T-helper 1 cell treated with Interleukin-12 subunit alpha and Interleukin-12 subunit beta and Interleukin-4 antibody, amounts not matched to agents 30 μg/mL and 1 μg/mL, for 36 hours (primary cell): ENCODE measurements around the gene DBH.

ENCODE experiments used
- H3K27ac Mint-ChIP-seq: one replicate; pipeline ENCODE4 v1.8.0; 2021; ENCODE audit warnings: mild to moderate bottlenecking, mixed read lengths
- H3K27me3 Mint-ChIP-seq: one replicate; pipeline ENCODE4 v1.8.0; 2021; ENCODE audit warnings: low read depth, mixed read lengths
- H3K36me3 Mint-ChIP-seq: one replicate; pipeline ENCODE4 v1.8.0; 2021; ENCODE audit warnings: low read depth, mixed read lengths
- H3K4me1 Mint-ChIP-seq: one replicate; pipeline ENCODE4 v1.8.0; 2021; ENCODE audit warnings: low read depth, mixed read lengths
- H3K4me3 Mint-ChIP-seq: one replicate; pipeline ENCODE4 v1.8.0; 2021; ENCODE audit warnings: mild to moderate bottlenecking, moderate library complexity, mixed read lengths
- H3K9me3 Mint-ChIP-seq: one replicate; pipeline ENCODE4 v1.8.0; 2021; ENCODE audit warnings: mixed read lengths

DBH gene

GRCh38 chr9:133640160-133640559 is 4.0 kb downstream of the DBH start:
- H3K4me1 Mint-ChIP-seq = no peaks in the 10 kb centered on the region
- H3K4me3 Mint-ChIP-seq = no peak overlapping the region
- H3K9me3 Mint-ChIP-seq = no peaks in the 10 kb centered on the region
- H3K36me3 Mint-ChIP-seq = no peaks in the 10 kb centered on the region
- no peak overlapping the region for H3K27ac Mint-ChIP-seq
- H3K27me3 Mint-ChIP-seq = no peaks in the 10 kb centered on the region

- Mint-ChIP-seq H3K27ac (no peak overlapping the region), H3K9me3 (no peaks in the 10 kb centered on the region), H3K27me3 (no peaks in the 10 kb centered on the region), H3K4me3 (no peak overlapping the region), H3K36me3 (no peaks in the 10 kb centered on the region), H3K4me1 (no peaks in the 10 kb centered on the region)
These were observed 4.6 kb downstream of the DBH start for GRCh38 chr9:133640580-133641395.

GRCh38 chr9:133641396-133641655 is 5.2 kb downstream of the DBH start:
- H3K27me3 Mint-ChIP-seq = no peaks in the 10 kb centered on the region

GRCh38 chr9:133641861-133642595 is 5.9 kb downstream of the DBH start:
- no peak overlapping the region for H3K4me3 Mint-ChIP-seq
- H3K4me1 Mint-ChIP-seq = no peaks in the 10 kb centered on the region
- H3K27me3 Mint-ChIP-seq = no peaks in the 10 kb centered on the region
- no peak overlapping the region for H3K27ac Mint-ChIP-seq
- no peaks in the 10 kb centered on the region for H3K9me3 Mint-ChIP-seq
- no peaks in the 10 kb centered on the region for H3K36me3 Mint-ChIP-seq

More at GRCh38 chr9:133641396-133641655, 5.2 kb downstream of the DBH start:
- Mint-ChIP-seq H3K27ac (no peak overlapping the region), H3K9me3 (no peaks in the 10 kb centered on the region), H3K36me3 (no peaks in the 10 kb centered on the region), H3K4me1 (no peaks in the 10 kb centered on the region), H3K4me3 (no peak overlapping the region)

- Mint-ChIP-seq H3K9me3 (no peaks in the 10 kb centered on the region), H3K4me1 (no peaks in the 10 kb centered on the region), H3K4me3 (no peak overlapping the region), H3K27me3 (no peaks in the 10 kb centered on the region), H3K27ac (no peak overlapping the region), H3K36me3 (no peaks in the 10 kb centered on the region)
These were observed 6.7 kb downstream of the DBH start for GRCh38 chr9:133642708-133643361.

GRCh38 chr9:133643362-133643755 is 7.2 kb downstream of the DBH start:
- H3K9me3 Mint-ChIP-seq = no peaks in the 10 kb centered on the region
- H3K27me3 Mint-ChIP-seq = no peaks in the 10 kb centered on the region
- no peak overlapping the region for H3K4me3 Mint-ChIP-seq
- H3K4me1 Mint-ChIP-seq = no peaks in the 10 kb centered on the region
- no peak overlapping the region for H3K27ac Mint-ChIP-seq
- no peaks in the 10 kb centered on the region for H3K36me3 Mint-ChIP-seq

GRCh38 chr9:133643978-133644760 is 8.0 kb downstream of the DBH start:
- no peaks in the 10 kb centered on the region for H3K4me1 Mint-ChIP-seq
- H3K9me3 Mint-ChIP-seq = no peaks in the 10 kb centered on the region
- H3K27me3 Mint-ChIP-seq = no peaks in the 10 kb centered on the region
- no peaks in the 10 kb centered on the region for H3K36me3 Mint-ChIP-seq
- H3K27ac Mint-ChIP-seq = no peak overlapping the region
- H3K4me3 Mint-ChIP-seq = no peak overlapping the region

- Mint-ChIP-seq H3K9me3 (no peaks in the 10 kb centered on the region), H3K27me3 (no peaks in the 10 kb centered on the region), H3K36me3 (no peaks in the 10 kb centered on the region), H3K27ac (no peak overlapping the region), H3K4me3 (no peak overlapping the region), H3K4me1 (no peaks in the 10 kb centered on the region)
These were observed 9.0 kb downstream of the DBH start for GRCh38 chr9:133645021-133645765.

- no peaks in the 10 kb centered on the region for H3K9me3 Mint-ChIP-seq
- H3K27ac Mint-ChIP-seq = no peak overlapping the region
- no peaks in the 10 kb centered on the region for H3K27me3 Mint-ChIP-seq
- H3K36me3 Mint-ChIP-seq = no peaks in the 10 kb centered on the region
- no peak overlapping the region for H3K4me3 Mint-ChIP-seq
- H3K4me1 Mint-ChIP-seq = no peaks in the 10 kb centered on the region
These were observed 11.0 kb downstream of the DBH start for GRCh38 chr9:133647148-133647547.

- Mint-ChIP-seq H3K27me3 (no peaks in the 10 kb centered on the region), H3K27ac (no peak overlapping the region), H3K4me1 (no peaks in the 10 kb centered on the region), H3K36me3 (no peaks in the 10 kb centered on the region), H3K4me3 (no peak overlapping the region), H3K9me3 (no peaks in the 10 kb centered on the region)
These were observed 11.8 kb downstream of the DBH start for GRCh38 chr9:133647765-133648469.

- H3K4me1 Mint-ChIP-seq = no peaks in the 10 kb centered on the region
- no peak overlapping the region for H3K27ac Mint-ChIP-seq
- no peaks in the 10 kb centered on the region for H3K9me3 Mint-ChIP-seq
- H3K4me3 Mint-ChIP-seq = no peak overlapping the region
- no peaks in the 10 kb centered on the region for H3K36me3 Mint-ChIP-seq
- H3K27me3 Mint-ChIP-seq = no peaks in the 10 kb centered on the region
These were observed 13.0 kb downstream of the DBH start for GRCh38 chr9:133649194-133649593.

- Mint-ChIP-seq H3K36me3 (no peaks in the 10 kb centered on the region), H3K27me3 (peaks cover 1% of the 10 kb centered on the region), H3K9me3 (no peaks in the 10 kb centered on the region), H3K4me1 (no peaks in the 10 kb centered on the region), H3K27ac (no peak overlapping the region), H3K4me3 (no peak overlapping the region)
These were observed 13.9 kb downstream of the DBH start for GRCh38 chr9:133650026-133650425.

GRCh38 chr9:133653638-133654037 is 17.5 kb downstream of the DBH start:
- no peaks in the 10 kb centered on the region for H3K9me3 Mint-ChIP-seq
- H3K4me1 Mint-ChIP-seq = no peaks in the 10 kb centered on the region
- H3K27me3 Mint-ChIP-seq = peaks cover 30% of the 10 kb centered on the region
- H3K4me3 Mint-ChIP-seq = no peak overlapping the region
- no peak overlapping the region for H3K27ac Mint-ChIP-seq
- no peaks in the 10 kb centered on the region for H3K36me3 Mint-ChIP-seq
